GM12878 (cell line): ENCODE results near the gene RIC8B. TPM values are rescaled to one million over a fixed set of nuclear protein-coding genes. Genes with fewer than 3 reads are reported as not detected.

ENCODE experiments used
- ATAC-seq: fragments of 200-7000 bp; cut with Tn5 transposase; 3 replicates; pipeline ENCODE4 v1.9.1; 2020; ENCODE audit warnings: mild to moderate bottlenecking, moderate library complexity
- BruUV-seq: library from RNA; stranded (reverse); fragments of 400-500 nt; replicated peaks from 2 replicates; lab custom pipeline; 2021; lab: Mats Ljungman, UMichigan
- CTCF ChIA-PET: fragments of 300-600 bp; sonication (Branson Sonifier 250); formaldehyde crosslinking; extraction: SDS; loops from one replicate; lab custom pipeline; 2021; ENCODE audit warnings: inconsistent platforms; lab: Yijun Ruan, JAX
- POLR2A ChIA-PET: fragments of 350-600 bp; formaldehyde crosslinking; extraction: SDS; loops from one replicate; lab custom pipeline; 2021; ENCODE audit warnings: inconsistent platforms; lab: Charles Lee
- RAD21 ChIA-PET: fragments of 300-600 bp; sonication (Branson Sonifier 250); formaldehyde crosslinking; loops from one replicate; lab custom pipeline; 2023; ENCODE audit warnings: antibody characterized with exemption; ENCODE audit not compliant: unreplicated experiment; lab: Charles Lee
- SMC1A ChIA-PET: fragments of 300-600 bp; sonication (Branson Sonifier 250); formaldehyde crosslinking; loops from one replicate; lab custom pipeline; 2023; ENCODE audit not compliant: unreplicated experiment, uncharacterized antibody; lab: Charles Lee
- DNase-seq: peaks from one replicate; pipeline ENCODE4 v3.0.0-alpha.2; 2011; ENCODE audit warnings: low read depth, low spot score
- FAIRE-seq: peaks from 3 replicates; lab custom pipeline; 2011; peaks lifted over from hg19 to GRCh38; lab: Jason Lieb, UNC
- H2AFZ ChIP-seq: 2 replicates; pipeline ENCODE4 v1.6.0; 2011; ENCODE audit warnings: low read depth, low read length, control low read depth; ENCODE audit not compliant: control insufficient read depth
- H3K27ac ChIP-seq: 2 replicates; pipeline ENCODE4 v1.5.1; 2011; ENCODE audit warnings: control low read depth; ENCODE audit not compliant: control insufficient read depth, insufficient read depth
- H3K27me3 ChIP-seq, 2 experiments: replicated peaks in 1 of 2; 2 replicates each; pipeline versions ENCODE4 v1.6.0 to v1.6.1; 2011; ENCODE audit warnings: low read length in 1 of 2; ENCODE audit not compliant: control insufficient read depth in 2 of 2, insufficient read depth in 2 of 2
- H3K36me3 ChIP-seq, 2 experiments: 2 replicates each; pipeline ENCODE4 v1.5.1; 2011; ENCODE audit warnings: low read length in 1 of 2; ENCODE audit not compliant: control insufficient read depth in 2 of 2, insufficient read depth in 2 of 2
- H3K4me1 ChIP-seq: 2 replicates; pipeline ENCODE4 v1.6.1; 2011; ENCODE audit warnings: mild to moderate bottlenecking, low read length, moderate library complexity, mixed read lengths; ENCODE audit not compliant: control insufficient read depth, insufficient read depth
- H3K4me2 ChIP-seq: 2 replicates; pipeline ENCODE4 v1.6.0; 2011; ENCODE audit warnings: control low read depth; ENCODE audit not compliant: control insufficient read depth, insufficient read depth
- H3K4me3 ChIP-seq: fragments of 200-600 bp; sonication (generic); 2 replicates; pipeline ENCODE4 v1.5.1; 2016
- H3K79me2 ChIP-seq: 2 replicates; pipeline ENCODE4 v1.6.0; 2011; ENCODE audit warnings: low read length; ENCODE audit not compliant: control insufficient read depth, insufficient read depth
- H3K9ac ChIP-seq: 2 replicates; pipeline ENCODE4 v1.8.0; 2011; ENCODE audit warnings: low read length, control low read depth, mixed read lengths; ENCODE audit not compliant: control insufficient read depth, insufficient read depth
- H3K9me3 ChIP-seq: replicated peaks from 3 replicates; pipeline ENCODE4 v1.5.1; 2011; ENCODE audit warnings: mild to moderate bottlenecking, low read length; ENCODE audit not compliant: control insufficient read depth, insufficient read depth
- H4K20me1 ChIP-seq: 2 replicates; pipeline ENCODE4 v1.6.0; 2011; ENCODE audit not compliant: control insufficient read depth, insufficient read depth
- HDGF ChIP-seq: fragments of 450-650 bp; IDR thresholded peaks from 2 replicates; pipeline ENCODE4 v1.6.1; 2016; ENCODE audit warnings: antibody characterized with exemption
- MAX ChIP-seq: IDR thresholded peaks from 2 replicates; pipeline ENCODE4 v1.6.1; 2012; ENCODE audit warnings: low read depth, low read length, improper control_type of control experiment
- MTA2 ChIP-seq: fragments of 450-650 bp; IDR thresholded peaks from 2 replicates; pipeline ENCODE4 v1.6.1; 2016; ENCODE audit warnings: low read depth, mild to moderate bottlenecking, moderate library complexity
- MTA3 ChIP-seq: IDR thresholded peaks from 2 replicates; pipeline ENCODE4 v1.6.1; 2012; ENCODE audit warnings: low read length, inconsistent platforms, borderline replicate concordance
- MYC ChIP-seq: IDR thresholded peaks from 2 replicates; pipeline ENCODE4 v1.6.1; 2011; ENCODE audit warnings: mild to moderate bottlenecking, low read length, moderate library complexity, inconsistent platforms; ENCODE audit not compliant: insufficient read depth, insufficient replicate concordance, insufficient read length, severe bottlenecking
- POLR2AphosphoS5 ChIP-seq: IDR thresholded peaks from 2 replicates; pipeline ENCODE4 v1.6.1; 2011; ENCODE audit warnings: mild to moderate bottlenecking, low read length, inconsistent platforms
- RBBP5 ChIP-seq: fragments of 200-600 bp; sonication (generic); conservative IDR thresholded peaks from 2 replicates; pipeline ENCODE4 v1.6.1; 2016
- RUNX3 ChIP-seq: IDR thresholded peaks from 2 replicates; pipeline ENCODE4 v1.6.1; 2012; ENCODE audit warnings: low read length, inconsistent platforms
- TCF3 ChIP-seq: IDR thresholded peaks from 2 replicates; pipeline ENCODE4 v1.6.1; 2012; ENCODE audit warnings: low read depth, mild to moderate bottlenecking, low read length, borderline replicate concordance; ENCODE audit not compliant: insufficient read depth
- WRNIP1 ChIP-seq: IDR thresholded peaks from 2 replicates; pipeline ENCODE4 v1.6.1; 2011; ENCODE audit warnings: low read depth, low read length, improper control_type of control experiment, borderline replicate concordance
- ZBTB11 ChIP-seq: fragments of 450-650 bp; formaldehyde crosslinking; IDR thresholded peaks from 2 replicates; pipeline ENCODE4 v1.5.0; 2022; ENCODE audit warnings: mild to moderate bottlenecking, missing genetic modification characterization
- ZNF274 ChIP-seq: IDR thresholded peaks from one replicate; pipeline ENCODE4 v1.8.0; 2011; ENCODE audit not compliant: insufficient read length, insufficient read depth
- WGBS: methylation state at CpG from one replicate; pipeline ENCODE4 v1.1.6; 2016; ENCODE audit warnings: low lambda C conversion rate; ENCODE audit not compliant: insufficient replicate concordance, insufficient coverage; ENCODE audit errors: missing lambda C conversion rate; 5-methylcytosine and 5-hydroxymethylcytosine counted together
- in situ Hi-C: fragments of 300-500 bp; cut with MboI; formaldehyde crosslinking; loops from 9 replicates; pipeline ENCODE4 v1.14.3; 2018; ENCODE audit warnings: mixed read lengths
- intact Hi-C: fragments of 100-400 bp; cut with micrococcal nuclease; formaldehyde crosslinking; loops from one replicate; pipeline ENCODE4 v1.14.2; 2022; ENCODE audit not compliant: unreplicated experiment
- polyA plus RNA-seq, 11 experiments: library from polyadenylated mRNA; depleted of rRNA in 4 of 11; unstranded in 6 of 11; stranded (reverse) in 5 of 11; fragments of >200 nt; fragmentation: Nextera tagmentation in 4 of 11; fragmentation: Illumina TruSeq in 1 of 11; extraction: Ambion mirVana in 4 of 11; extraction: Trizol in 1 of 11; gene quantifications; 1 replicate in 1 of 11; 2 replicates in 10 of 11; pipeline versions ENCODE4 v1.2.1 to v1.2.3, GENCODE V29; 2011 to 2016; ENCODE audit warnings: inconsistent platforms in 2 of 11, missing spikeins in 2 of 11, low read depth in 1 of 11
- total RNA-seq, 4 experiments: library from RNA; depleted of rRNA in 3 of 4; stranded (reverse); fragments of >200 nt in 3 of 4; fragmentation: Illumina TruSeq in 1 of 4; extraction: Trizol in 1 of 4; gene quantifications; 2 replicates each; pipeline versions ENCODE4 v1.2.1 to v1.2.3, GENCODE V29; 2013 to 2021

Gene RIC8B
- total and polyA plus RNA-seq, 10 of the 15 experiments (the other 5 are each of a cell fraction or from before 2014, with no cell fraction given): 2.3 to 10.8 (median 6.2) TPM

GRCh38 chr12:106897981-106898901 lies 123.8 kb downstream of the RIC8B start:
- no peak for DNase-seq
- Histone ChIP-seq H3K9ac (no peak overlapping the region), H3K4me3 (no peak overlapping the region), H3K27me3 (peaks cover 0 to 2% of the 10 kb centered on the region in 2 experiments; a peak in 2 of 4 replicates), H4K20me1 (no peaks in the 10 kb centered on the region), H3K4me2 (no peak overlapping the region), H3K36me3 (no peaks in the 10 kb centered on the region), H3K4me1 (no peaks in the 10 kb centered on the region), H2AFZ (no peak overlapping the region), H3K27ac (no peak overlapping the region), H3K9me3 (no peaks in the 10 kb centered on the region), H3K79me2 (no peaks in the 10 kb centered on the region)
- intact Hi-C loops (no loop called here), in situ Hi-C loops (no loop called here)
- ChIA-PET POLR2A (interaction anchor here (0.6 kb wide), 1 partner anchor 527 kb away, joined by 4 read pairs; no protein-coding TSS in a partner anchor), SMC1A (interaction anchor here (1.0 to 1.1 kb wide), 2 partner anchors 21 to 150 kb away, joined by 3 read pairs; no protein-coding TSS in a partner anchor), CTCF (interaction anchor here (0.6 kb wide), 1 partner anchor 1788 kb away, joined by 3 read pairs; no protein-coding TSS in a partner anchor), RAD21 (no interaction called here)
- TF ChIP-seq POLR2AphosphoS5 (no peak), ZNF274 (no peak), WRNIP1 (no peak)
- ATAC-seq: no peak
- no peak for FAIRE-seq
- no TSS peak for BruUV-seq
- 45% methylated on average over 12 of the region's 13 CpGs for WGBS

GRCh38 chr12:106900554-106900953 lies 126.1 kb downstream of the RIC8B start:
- no peak for FAIRE-seq
- TF ChIP-seq MYC (no peak), HDGF (no peak), RBBP5 (no peak), MTA3 (no peak), RUNX3 (no peak), TCF3 (no peak), ZBTB11 (no peak), MTA2 (no peak), MAX (no peak)

More at GRCh38 chr12:106900554-106900953, 126.1 kb downstream of the RIC8B start:
- Histone ChIP-seq H3K4me1 (no peaks in the 10 kb centered on the region), H3K27me3 (peaks cover 0 to under 1% of the 10 kb centered on the region in 2 experiments; a peak in 2 of 4 replicates), H3K4me2 (no peak overlapping the region), H3K36me3 (no peaks in the 10 kb centered on the region), H3K4me3 (no peak overlapping the region), H3K9ac (no peak overlapping the region), H4K20me1 (no peaks in the 10 kb centered on the region), H3K27ac (no peak overlapping the region), H3K9me3 (no peaks in the 10 kb centered on the region), H3K79me2 (no peaks in the 10 kb centered on the region), H2AFZ (no peak overlapping the region)
- BruUV-seq: no TSS peak
- DNase-seq (no peak), ATAC-seq (no peak)
- CTCF ChIA-PET: interaction anchor here (10.8 kb wide), 1 partner anchor 18 kb away, joined by 102 read pairs; no protein-coding TSS in a partner anchor
- SMC1A ChIA-PET: no interaction called here
- POLR2A ChIA-PET: no interaction called here
- in situ Hi-C loops: no loop called here
- intact Hi-C loops: no loop called here
- WGBS: 52% methylated on average over 6 of the region's 6 CpGs
- RAD21 ChIA-PET: interaction anchor here (1.8 kb wide), 1 partner anchor 543 kb away, joined by 4 read pairs; the partner anchor contains the start of gene POLR3B
